ENCODE measurements around the gene ATRN.

- TF ChIP-seq POLR2A (IDR thresholded peaks at IDR 0.05; ENCODE audit: low read length) (no peak), GATA1 (IDR thresholded peaks at IDR 0.05; ENCODE audit: low read depth, low read length) (no peak)
Measured at GRCh38 chr20:3613821-3614440, 143.1 kb downstream of the ATRN start.
